ENCODE data around the gene NCAPD3.
A peak's percentile ranks its signal among the peaks of the same experiment; 100 is the strongest.
"Not testable (repeated sequence)": the region's sequence is repeated elsewhere in the genome, so short reads cannot be mapped to it uniquely, and the experiment has no call there.

NCAPD3 gene

DNA sequence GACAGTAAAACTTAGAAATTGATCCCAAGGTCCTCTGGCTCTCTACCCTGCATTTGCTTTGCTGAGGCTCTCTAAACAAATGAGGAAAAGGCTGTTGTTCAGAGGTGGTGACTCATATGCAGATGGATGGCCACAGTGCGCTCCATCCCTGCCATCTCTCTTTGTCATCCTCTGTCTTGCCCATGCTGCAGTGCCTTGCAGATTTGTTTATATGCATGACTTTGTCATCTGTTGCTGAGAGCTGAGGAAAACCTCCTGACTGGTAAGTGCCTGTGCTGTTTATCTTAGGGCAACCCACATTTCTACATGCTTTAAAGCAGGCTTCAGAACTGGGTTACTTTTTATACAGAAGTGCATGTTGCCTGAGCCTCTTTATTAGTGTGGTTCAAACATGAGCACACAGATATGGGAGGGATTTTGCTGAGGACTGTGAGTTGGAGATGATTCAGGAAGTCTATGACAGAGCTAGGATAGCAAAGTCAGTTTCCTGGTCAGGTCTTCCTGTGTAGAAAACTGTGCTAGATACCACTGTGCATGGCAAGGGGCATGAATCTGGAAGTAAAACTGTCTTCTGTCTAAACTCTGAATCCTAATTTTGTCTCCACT is 97.4 kb downstream of the NCAPD3 start:
- no peak for DNase-seq

DNA sequence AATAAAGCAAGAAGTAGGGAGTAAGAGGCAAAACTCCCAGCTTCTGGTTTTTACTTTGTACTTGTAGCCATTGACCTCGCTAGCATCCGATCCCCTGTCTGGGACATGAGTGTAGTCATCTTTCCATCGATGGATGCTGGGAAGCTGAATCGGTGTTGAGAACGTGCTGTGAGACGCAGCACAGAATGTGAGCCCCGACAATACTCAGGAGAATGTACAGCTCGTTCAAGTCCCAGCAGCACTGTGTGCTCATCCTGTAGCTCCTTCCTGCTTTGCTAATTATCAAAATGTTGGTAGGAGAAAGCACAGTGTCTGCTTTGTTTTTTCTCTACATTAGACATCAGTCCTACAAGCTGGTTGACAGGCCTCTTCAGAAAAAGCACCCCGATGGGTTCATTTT is 98.3 kb downstream of the NCAPD3 start:
- DNase-seq: no peak

DNA sequence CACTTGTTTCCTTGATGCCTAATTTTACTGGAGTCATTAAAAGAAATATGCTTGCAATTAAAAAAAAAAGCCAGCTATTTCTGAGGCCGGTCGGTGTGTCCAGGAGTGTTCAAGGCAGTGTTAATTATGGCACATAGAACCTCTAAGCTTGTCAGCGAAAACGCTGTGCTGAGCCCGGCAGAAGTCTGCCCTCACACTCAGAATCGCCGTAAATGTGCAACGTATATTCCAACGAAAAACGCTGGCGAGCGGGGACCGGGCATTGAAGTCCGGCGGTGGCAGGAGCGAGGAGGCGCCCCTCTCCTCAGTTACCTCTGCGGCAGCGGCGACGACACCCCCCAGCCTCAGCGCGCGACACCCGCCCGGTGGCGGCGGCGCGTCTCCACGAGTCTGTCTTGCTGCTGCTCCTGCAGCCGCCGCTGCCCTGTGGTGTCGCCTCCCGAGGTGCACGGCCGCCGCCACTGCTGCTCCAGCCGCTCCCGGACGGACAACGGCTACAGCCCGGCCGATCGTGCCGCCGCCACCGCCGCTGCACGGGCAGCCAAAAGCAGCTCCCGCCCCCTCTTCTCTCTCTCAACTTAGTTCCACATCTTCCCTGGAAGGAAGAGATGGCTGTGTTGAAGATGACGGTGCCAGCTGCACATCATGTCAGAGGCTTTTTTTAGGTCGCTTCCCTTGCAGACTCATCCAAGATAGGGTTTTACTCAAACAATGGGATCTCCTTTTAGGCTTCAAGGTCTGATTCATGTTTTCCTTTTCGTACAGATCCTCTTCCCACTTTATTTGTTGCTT is 98.9 kb downstream of the NCAPD3 start:
- DNase-seq: peak in 1 of 2 donors; percentile 3

DNA sequence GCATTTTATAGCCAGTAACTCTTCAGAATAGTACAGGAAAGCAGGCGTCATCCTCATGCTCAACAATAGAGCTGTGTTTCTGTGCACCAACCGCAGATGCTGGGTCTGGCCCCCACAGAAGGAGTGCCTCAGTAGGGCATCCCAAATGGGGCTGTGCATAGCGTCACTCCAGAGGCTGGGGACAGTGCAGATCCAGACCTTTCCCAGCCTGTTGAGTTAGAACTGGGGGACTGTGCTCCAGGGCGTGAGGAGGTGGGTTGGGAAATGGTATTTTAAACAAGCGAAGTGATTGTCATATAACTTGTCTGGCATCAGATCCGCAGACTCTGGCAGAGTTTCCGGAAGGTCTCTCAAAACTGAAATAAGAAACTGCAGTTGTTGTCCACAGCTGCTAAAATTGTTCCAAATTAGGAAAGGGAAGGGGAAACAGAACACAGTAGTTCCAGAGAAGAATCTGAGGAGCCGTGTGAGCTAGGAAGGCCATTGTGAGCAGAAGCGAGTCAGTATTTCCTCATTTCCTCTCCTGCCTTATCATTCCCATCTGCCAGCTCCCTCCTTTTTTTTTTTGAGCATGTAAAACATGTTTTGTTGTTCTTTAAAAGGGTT is 102.7 kb downstream of the NCAPD3 start:
- DNase-seq: no peak

DNA sequence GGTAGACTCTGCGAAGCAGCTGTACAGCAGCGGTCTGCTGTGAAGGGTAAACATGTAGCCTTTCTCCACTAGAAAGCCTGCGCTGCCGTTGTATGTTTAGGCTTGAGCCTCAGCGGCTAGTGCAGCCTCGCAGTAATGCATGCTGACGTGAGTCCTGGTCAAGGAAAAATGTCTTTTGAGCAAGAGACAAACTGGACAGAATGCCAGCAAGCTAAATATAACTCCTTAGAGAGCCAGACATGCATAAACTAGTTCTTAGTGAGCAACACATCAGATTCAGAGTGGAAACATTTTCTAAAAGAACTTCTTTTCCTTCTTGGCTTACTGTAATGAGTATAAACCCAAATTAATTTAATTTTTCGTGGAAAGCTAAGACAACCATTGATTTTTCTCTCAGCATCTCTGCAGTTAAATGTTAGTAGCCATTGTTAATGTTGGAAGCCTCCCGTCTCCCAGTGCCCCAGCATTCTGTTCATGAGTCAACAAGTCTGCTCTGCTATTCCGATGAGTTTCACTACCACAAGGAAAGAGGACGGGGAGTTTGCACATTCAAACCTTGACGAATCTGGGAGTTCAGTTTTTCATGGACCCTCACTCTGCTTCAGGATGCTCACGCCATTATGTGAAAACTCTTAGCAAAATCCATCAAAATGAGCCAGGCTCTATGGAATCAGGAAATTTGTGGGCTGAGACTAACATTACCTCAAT is 103.5 kb downstream of the NCAPD3 start:
- no peak for DNase-seq

DNA sequence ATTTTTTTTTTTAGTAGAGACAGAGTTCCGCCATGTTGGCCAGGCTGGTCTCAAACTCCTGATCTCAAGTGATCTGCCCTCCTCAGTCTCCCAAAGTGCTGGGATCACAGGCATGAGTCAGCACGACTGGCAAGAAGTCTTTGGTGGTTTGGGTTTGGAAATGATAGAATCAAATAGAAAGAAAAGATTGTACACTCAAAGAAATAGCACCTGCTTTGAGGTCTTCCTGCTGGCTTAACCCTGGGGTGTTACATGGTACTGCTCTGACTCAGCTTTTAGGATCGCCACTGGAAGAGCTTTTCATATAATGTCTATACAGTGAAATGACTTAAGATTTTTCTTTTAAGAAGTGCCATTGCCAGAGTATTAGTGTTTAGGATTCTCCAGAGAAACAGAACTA is 104.7 kb downstream of the NCAPD3 start:
- no peak for DNase-seq

DNA sequence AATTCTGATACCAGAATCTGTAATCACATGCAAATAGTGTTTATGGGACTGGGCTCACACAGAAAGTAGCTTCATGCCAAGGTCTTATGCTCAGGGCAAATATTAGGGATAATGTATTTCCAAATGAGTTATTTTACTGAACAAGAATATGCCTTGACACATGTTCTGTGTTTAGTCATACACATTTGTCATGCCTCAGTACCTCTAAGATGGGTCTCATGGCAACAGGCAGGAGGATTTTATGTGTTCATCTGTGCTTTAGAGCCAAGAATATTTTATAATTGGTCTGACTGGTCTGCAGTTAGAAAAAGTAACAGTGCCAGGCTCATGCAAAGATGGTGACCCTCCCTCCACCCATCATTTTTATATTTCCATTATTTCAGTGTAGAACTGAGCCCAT is 105.8 kb downstream of the NCAPD3 start:
- no peak for DNase-seq

DNA sequence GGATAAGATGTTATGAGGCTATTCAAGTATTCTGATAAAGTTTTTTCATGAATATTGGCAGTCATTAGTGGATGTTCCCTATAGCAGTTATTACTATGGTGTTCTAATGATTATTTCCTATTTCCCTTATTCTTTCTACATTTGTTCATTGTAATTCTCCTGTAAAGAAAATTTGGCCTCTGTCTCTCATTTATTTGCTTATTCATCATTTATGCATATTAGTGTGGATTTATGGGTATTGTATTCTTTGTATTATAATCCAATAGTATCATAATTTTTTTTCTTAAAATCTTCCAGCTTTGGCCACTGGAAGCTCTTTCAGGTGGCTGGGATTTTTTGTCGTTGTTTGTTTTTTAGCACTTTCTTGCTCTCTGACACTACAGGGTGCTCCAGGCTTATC is 107.6 kb downstream of the NCAPD3 start:
- DNase-seq: no peak

DNA sequence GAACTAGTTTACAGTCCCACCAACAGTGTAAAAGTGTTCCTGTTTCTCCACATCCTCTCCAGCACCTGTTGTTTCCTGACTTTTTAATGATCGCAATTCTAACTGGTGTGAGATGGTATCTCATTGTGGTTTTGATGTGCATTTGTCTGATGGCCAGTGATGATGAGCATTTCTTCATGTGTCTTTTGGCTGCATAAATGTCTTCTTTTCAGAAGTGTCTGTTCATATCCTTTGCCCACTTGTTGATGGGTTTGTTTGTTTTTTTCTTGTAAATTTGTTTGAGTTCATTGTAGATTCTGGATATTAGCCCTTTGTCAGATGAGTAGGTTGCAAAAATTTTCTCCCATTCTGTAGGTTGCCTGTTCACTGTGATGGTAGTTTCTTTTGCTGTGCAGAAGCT is 110.0 kb downstream of the NCAPD3 start:
- not testable (repeated sequence) for DNase-seq

DNA sequence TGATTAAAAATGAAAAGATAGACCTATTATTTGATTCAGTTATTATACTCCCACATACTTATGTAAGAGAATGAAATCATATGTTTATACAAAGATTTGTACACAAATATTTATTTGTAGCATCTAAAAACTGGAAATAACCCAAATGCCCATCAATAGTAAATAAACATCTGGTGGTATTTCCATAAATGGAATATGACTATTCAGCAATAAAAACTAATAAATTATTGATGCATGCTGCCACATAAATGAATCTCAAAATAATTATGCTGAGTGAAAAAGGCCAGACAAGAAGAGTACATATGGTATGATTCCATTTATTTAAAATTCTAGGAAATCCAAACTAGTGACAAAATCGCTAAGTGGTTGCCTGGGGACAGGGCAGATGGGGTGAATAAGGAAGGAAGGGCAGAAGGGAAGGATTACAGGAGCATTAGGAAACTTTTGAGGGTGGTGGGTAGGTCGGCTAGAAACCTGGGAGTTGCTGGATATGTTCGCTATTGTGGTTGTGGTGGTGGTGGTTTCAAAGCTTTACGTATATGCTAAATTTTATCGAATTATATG is 113.4 kb downstream of the NCAPD3 start:
- DNase-seq: no peak

All from inflammatory macrophage (primary cell).